H9 (cell line): ENCODE measurements around the gene OR2V1. TPM values are rescaled to one million over a fixed set of nuclear protein-coding genes. Genes with fewer than 3 reads are reported as not detected.

ENCODE experiments used
- DNase-seq: peaks from one replicate; pipeline ENCODE4 v3.0.0-alpha.2; 2017
- H2AFZ ChIP-seq: one replicate; pipeline ENCODE4 v1.6.1; 2013; ENCODE audit warnings: mild to moderate bottlenecking, low read length, control low read depth, moderate library complexity
- H2AK5ac ChIP-seq: 2 replicates; pipeline ENCODE4 v1.6.1; 2013; ENCODE audit warnings: low read length, control low read depth, mixed read lengths; ENCODE audit not compliant: insufficient read length
- H2BK120ac ChIP-seq: one replicate; pipeline ENCODE4 v1.6.1; 2013; ENCODE audit warnings: low read depth, mild to moderate bottlenecking, low read length, control low read depth, inconsistent platforms; ENCODE audit not compliant: poor library complexity, severe bottlenecking
- H2BK12ac ChIP-seq: 2 replicates; pipeline ENCODE4 v1.6.1; 2013; ENCODE audit warnings: low read length, control low read depth, mixed read lengths, low read depth; ENCODE audit not compliant: insufficient read length
- H2BK15ac ChIP-seq: 2 replicates; pipeline ENCODE4 v1.6.1; 2013; ENCODE audit warnings: low read depth, low read length, control low read depth
- H2BK20ac ChIP-seq: one replicate; pipeline ENCODE4 v1.6.1; 2013; ENCODE audit warnings: low read depth, mild to moderate bottlenecking, low read length, control low read depth, inconsistent platforms; ENCODE audit not compliant: poor library complexity, severe bottlenecking
- H2BK5ac ChIP-seq: 2 replicates; pipeline ENCODE4 v1.6.1; 2013; ENCODE audit warnings: low read length, control low read depth, mixed read lengths; ENCODE audit not compliant: insufficient read length
- H3K14ac ChIP-seq: 2 replicates; pipeline ENCODE4 v1.6.1; 2013; ENCODE audit warnings: low read length, control low read depth; ENCODE audit not compliant: insufficient read depth
- H3K18ac ChIP-seq: 2 replicates; pipeline ENCODE4 v1.6.1; 2013; ENCODE audit warnings: low read depth, mild to moderate bottlenecking, mixed read lengths, low read length, control low read depth; ENCODE audit not compliant: insufficient read length
- H3K23ac ChIP-seq: 2 replicates; pipeline ENCODE4 v1.6.1; 2013; ENCODE audit warnings: low read length, control low read depth, mixed read lengths, low read depth; ENCODE audit not compliant: insufficient read length
- H3K23me2 ChIP-seq: 2 replicates; pipeline ENCODE4 v1.6.1; 2013; ENCODE audit warnings: low read depth, mild to moderate bottlenecking, mixed read lengths, low read length, control low read depth; ENCODE audit not compliant: insufficient read length, poor library complexity, severe bottlenecking
- H3K27ac ChIP-seq: 2 replicates; pipeline ENCODE4 v1.5.1; 2013; ENCODE audit warnings: low read length, control low read depth, mixed read lengths, low read depth; ENCODE audit not compliant: insufficient read length
- H3K27me3 ChIP-seq: 2 replicates; pipeline ENCODE4 v1.6.1; 2013; ENCODE audit warnings: low read length, control low read depth, inconsistent platforms; ENCODE audit not compliant: insufficient read depth
- H3K4ac ChIP-seq: 2 replicates; pipeline ENCODE4 v1.6.1; 2013; ENCODE audit warnings: low read depth, mild to moderate bottlenecking, control low read depth, inconsistent platforms, low read length, moderate library complexity
- H3K4me1 ChIP-seq: 2 replicates; pipeline ENCODE4 v1.6.1; 2013; ENCODE audit warnings: low read length, control low read depth, inconsistent platforms; ENCODE audit not compliant: insufficient read depth
- H3K4me2 ChIP-seq: 2 replicates; pipeline ENCODE4 v1.6.1; 2013; ENCODE audit warnings: low read length, control low read depth, mixed read lengths; ENCODE audit not compliant: insufficient read length, insufficient read depth
- H3K56ac ChIP-seq: 2 replicates; pipeline ENCODE4 v1.6.1; 2013; ENCODE audit warnings: low read depth, mild to moderate bottlenecking, mixed read lengths, low read length, control low read depth; ENCODE audit not compliant: insufficient read length
- H3K79me1 ChIP-seq: 2 replicates; pipeline ENCODE4 v1.6.1; 2013; ENCODE audit warnings: low read depth, mild to moderate bottlenecking, moderate library complexity, low read length, control low read depth, inconsistent platforms; ENCODE audit not compliant: insufficient read depth, poor library complexity, severe bottlenecking
- H3K79me2 ChIP-seq: 2 replicates; pipeline ENCODE4 v1.6.1; 2013; ENCODE audit warnings: low read length, control low read depth, inconsistent platforms; ENCODE audit not compliant: insufficient read depth
- H3K9ac ChIP-seq: 2 replicates; pipeline ENCODE4 v1.6.1; 2013; ENCODE audit warnings: low read length, control low read depth, mixed read lengths; ENCODE audit not compliant: insufficient read length; ENCODE audit errors: extremely low read depth
- H3K9me3 ChIP-seq: one replicate; pipeline ENCODE4 v1.6.1; 2013; ENCODE audit warnings: low read depth, low read length, inconsistent platforms; ENCODE audit not compliant: control insufficient read depth
- H3T11ph ChIP-seq: one replicate; pipeline ENCODE4 v1.6.1; 2013; ENCODE audit warnings: mild to moderate bottlenecking, low read length, control low read depth, inconsistent platforms
- H4K20me1 ChIP-seq: one replicate; pipeline ENCODE4 v1.6.1; 2013; ENCODE audit not compliant: control insufficient read depth, insufficient read length, insufficient read depth
- H4K5ac ChIP-seq: 2 replicates; pipeline ENCODE4 v1.6.1; 2013; ENCODE audit warnings: low read depth, mild to moderate bottlenecking, mixed read lengths, low read length, control low read depth; ENCODE audit not compliant: insufficient read length
- H4K8ac ChIP-seq: replicated peaks from 2 replicates; pipeline ENCODE4 v1.6.1; 2013; ENCODE audit warnings: low read length, control low read depth, mixed read lengths, low read depth; ENCODE audit not compliant: insufficient read length
- H4K91ac ChIP-seq: 2 replicates; pipeline ENCODE4 v1.6.1; 2013; ENCODE audit warnings: low read depth, mild to moderate bottlenecking, moderate library complexity, mixed read lengths, low read length, control low read depth; ENCODE audit not compliant: insufficient read length
- H3K27ac Mint-ChIP-seq, 3 experiments: 2 replicates in 2 of 3; 3 replicates in 1 of 3; pipeline ENCODE4 v1.8.0; 2020 to 2021; ENCODE audit warnings: mixed read lengths in 3 of 3, mild to moderate bottlenecking in 1 of 3, moderate library complexity in 1 of 3
- H3K27me3 Mint-ChIP-seq: 2 replicates; pipeline ENCODE4 v1.8.0; 2021; ENCODE audit warnings: low read depth, mild to moderate bottlenecking, moderate library complexity, mixed read lengths
- H3K36me3 Mint-ChIP-seq, 3 experiments: 2 replicates in 2 of 3; 3 replicates in 1 of 3; pipeline ENCODE4 v1.8.0; 2020 to 2021; ENCODE audit warnings: low read depth in 3 of 3, mixed read lengths in 3 of 3; ENCODE audit not compliant: insufficient read depth in 1 of 3
- H3K4me1 Mint-ChIP-seq, 2 experiments: 2 replicates each; pipeline ENCODE4 v1.8.0; 2020; ENCODE audit warnings: mixed read lengths in 2 of 2
- H3K4me3 Mint-ChIP-seq, 2 experiments: 2 replicates in 1 of 2; 3 replicates in 1 of 2; pipeline ENCODE4 v1.8.0; 2020 to 2021; ENCODE audit warnings: mild to moderate bottlenecking in 2 of 2, mixed read lengths in 2 of 2, moderate library complexity in 1 of 2
- H3K9me3 Mint-ChIP-seq, 2 experiments: 2 replicates in 1 of 2; 3 replicates in 1 of 2; pipeline ENCODE4 v1.8.0; 2020; ENCODE audit warnings: mild to moderate bottlenecking in 2 of 2, mixed read lengths in 2 of 2, moderate library complexity in 1 of 2
- WGBS: extraction: QIAGEN DNeasy Blood & Tissue Kit; methylation state at CpG from one replicate; pipeline ENCODE4 v1.1.7; 2013; ENCODE audit warnings: missing lambda C conversion rate, low lambda C conversion rate, mixed read lengths; ENCODE audit not compliant: insufficient read length; ENCODE audit errors: extremely low coverage; 5-methylcytosine and 5-hydroxymethylcytosine counted together
- total RNA-seq: library from RNA; stranded (reverse); gene quantifications from 2 replicates; pipeline ENCODE4 v1.2.1, GENCODE V29; 2021
- TF ChIP-seq, protein P1 (sequence below): fragments of 200-600 bp; sonication (generic); conservative IDR thresholded peaks from 3 replicates; pipeline ENCODE4 v1.8.0; 2021; ENCODE audit warnings: antibody characterized with exemption, mild to moderate bottlenecking

Gene OR2V1
- total RNA-seq, 1 experiment from 2014 or later = not detected

- no peaks in the 10 kb centered on the region for H3K79me1 ChIP-seq
- no peak overlapping the region for H2AFZ ChIP-seq
- H3K14ac ChIP-seq = no peak overlapping the region
- H4K20me1 ChIP-seq = no peaks in the 10 kb centered on the region
- peaks cover 10% of the 10 kb centered on the region for H3K23me2 ChIP-seq
- TF ChIP-seq, protein P1, sequence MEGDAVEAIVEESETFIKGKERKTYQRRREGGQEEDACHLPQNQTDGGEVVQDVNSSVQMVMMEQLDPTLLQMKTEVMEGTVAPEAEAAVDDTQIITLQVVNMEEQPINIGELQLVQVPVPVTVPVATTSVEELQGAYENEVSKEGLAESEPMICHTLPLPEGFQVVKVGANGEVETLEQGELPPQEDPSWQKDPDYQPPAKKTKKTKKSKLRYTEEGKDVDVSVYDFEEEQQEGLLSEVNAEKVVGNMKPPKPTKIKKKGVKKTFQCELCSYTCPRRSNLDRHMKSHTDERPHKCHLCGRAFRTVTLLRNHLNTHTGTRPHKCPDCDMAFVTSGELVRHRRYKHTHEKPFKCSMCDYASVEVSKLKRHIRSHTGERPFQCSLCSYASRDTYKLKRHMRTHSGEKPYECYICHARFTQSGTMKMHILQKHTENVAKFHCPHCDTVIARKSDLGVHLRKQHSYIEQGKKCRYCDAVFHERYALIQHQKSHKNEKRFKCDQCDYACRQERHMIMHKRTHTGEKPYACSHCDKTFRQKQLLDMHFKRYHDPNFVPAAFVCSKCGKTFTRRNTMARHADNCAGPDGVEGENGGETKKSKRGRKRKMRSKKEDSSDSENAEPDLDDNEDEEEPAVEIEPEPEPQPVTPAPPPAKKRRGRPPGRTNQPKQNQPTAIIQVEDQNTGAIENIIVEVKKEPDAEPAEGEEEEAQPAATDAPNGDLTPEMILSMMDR = no peak
- H3K9me3 ChIP-seq = no peaks in the 10 kb centered on the region
- peaks cover 0 to 8% (median 2%) of the 10 kb centered on the region in 3 experiments; a peak in 4 of 7 replicates for H3K36me3 Mint-ChIP-seq
- H2BK15ac ChIP-seq = no peak overlapping the region
- no peak overlapping the region for H2AK5ac ChIP-seq
- H3K27ac Mint-ChIP-seq = no peak overlapping the region
- DNase-seq = no peak
- H3K4me2 ChIP-seq = no peak overlapping the region
- H3K79me2 ChIP-seq = no peaks in the 10 kb centered on the region
- no peak overlapping the region for H3K18ac ChIP-seq
- no peaks in the 10 kb centered on the region for H3K4me1 ChIP-seq
- H4K8ac ChIP-seq = no peak overlapping the region
- H3K56ac ChIP-seq = no peak overlapping the region
- no peak overlapping the region for H3K4ac ChIP-seq
- H2BK12ac ChIP-seq = no peak overlapping the region
- H3K4me3 Mint-ChIP-seq = no peak overlapping the region
- H2BK5ac ChIP-seq = no peak overlapping the region
- peaks cover 2% of the 10 kb centered on the region; the same call in 1 of the 2 replicates for H3K27me3 ChIP-seq
- H4K5ac ChIP-seq = no peak overlapping the region
- H3K9me3 Mint-ChIP-seq = peaks cover 7 to 12% of the 10 kb centered on the region in 2 experiments; a peak in 4 of 5 replicates
- no peak overlapping the region for H3T11ph ChIP-seq
- no peak overlapping the region for H4K91ac ChIP-seq
- no peak overlapping the region for H3K27ac ChIP-seq
- H3K23ac ChIP-seq = no peak overlapping the region
- peaks cover 72% of the 10 kb centered on the region for H3K27me3 Mint-ChIP-seq
- H3K4me1 Mint-ChIP-seq = peaks cover 19 to 22% of the 10 kb centered on the region in 2 experiments
- WGBS = no CpG with 5 or more reads among the region's 6 CpGs
- H2BK120ac ChIP-seq = no peak overlapping the region
- H2BK20ac ChIP-seq = no peak overlapping the region
- H3K9ac ChIP-seq = no peak overlapping the region
These were observed 12.6 kb downstream of the OR2V1 start for GRCh38 chr5:181118369-181118768.
